ENCODE measurements around the gene ZBTB25.

Gene ZBTB25

DNA sequence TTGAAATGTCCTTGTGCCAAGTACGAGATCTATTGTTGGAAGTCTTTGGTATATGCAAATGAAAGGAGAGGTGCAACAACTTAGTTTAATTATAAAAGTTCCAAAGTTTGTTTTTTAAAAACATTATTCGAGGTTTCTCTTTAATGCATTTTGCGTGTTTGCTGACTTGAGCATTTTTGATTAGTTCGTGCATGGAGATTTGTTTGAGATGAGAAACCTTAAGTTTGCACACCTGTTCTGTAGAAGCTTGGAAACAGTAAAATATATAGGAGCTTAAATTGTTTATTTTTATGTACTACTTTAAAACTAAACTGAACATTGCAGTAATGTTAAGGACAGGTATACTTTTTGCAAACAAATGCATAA is 39.2 kb upstream of the ZBTB25 start:
- TF ChIP-seq, protein P1, sequence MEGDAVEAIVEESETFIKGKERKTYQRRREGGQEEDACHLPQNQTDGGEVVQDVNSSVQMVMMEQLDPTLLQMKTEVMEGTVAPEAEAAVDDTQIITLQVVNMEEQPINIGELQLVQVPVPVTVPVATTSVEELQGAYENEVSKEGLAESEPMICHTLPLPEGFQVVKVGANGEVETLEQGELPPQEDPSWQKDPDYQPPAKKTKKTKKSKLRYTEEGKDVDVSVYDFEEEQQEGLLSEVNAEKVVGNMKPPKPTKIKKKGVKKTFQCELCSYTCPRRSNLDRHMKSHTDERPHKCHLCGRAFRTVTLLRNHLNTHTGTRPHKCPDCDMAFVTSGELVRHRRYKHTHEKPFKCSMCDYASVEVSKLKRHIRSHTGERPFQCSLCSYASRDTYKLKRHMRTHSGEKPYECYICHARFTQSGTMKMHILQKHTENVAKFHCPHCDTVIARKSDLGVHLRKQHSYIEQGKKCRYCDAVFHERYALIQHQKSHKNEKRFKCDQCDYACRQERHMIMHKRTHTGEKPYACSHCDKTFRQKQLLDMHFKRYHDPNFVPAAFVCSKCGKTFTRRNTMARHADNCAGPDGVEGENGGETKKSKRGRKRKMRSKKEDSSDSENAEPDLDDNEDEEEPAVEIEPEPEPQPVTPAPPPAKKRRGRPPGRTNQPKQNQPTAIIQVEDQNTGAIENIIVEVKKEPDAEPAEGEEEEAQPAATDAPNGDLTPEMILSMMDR (IDR thresholded peaks at IDR 0.05; ENCODE audit: insufficient read depth, low read depth, low read length, missing control alignments) = no peak
- H3K4me3 ChIP-seq (ENCODE audit: low read length) = peak overlapping the region; percentile 48
- no peak for DNase-seq (ENCODE audit: low read depth)

- DNase-seq (ENCODE audit: low read depth) = no peak
- TF ChIP-seq, protein P1 (IDR thresholded peaks at IDR 0.05; ENCODE audit: insufficient read depth, low read depth, low read length, missing control alignments) = no peak
- peak overlapping the region; percentile 48 for H3K4me3 ChIP-seq (ENCODE audit: low read length)
These were observed 38.6 kb upstream of the ZBTB25 start for GRCh38 chr14:64541972-64542835.

GRCh38 chr14:64541261-64541971 is 37.8 kb upstream of the ZBTB25 start:
- TF ChIP-seq, protein P1 (IDR thresholded peaks at IDR 0.05; ENCODE audit: insufficient read depth, low read depth, low read length, missing control alignments) = peak; percentile 28
- H3K4me3 ChIP-seq (ENCODE audit: low read length) = peak overlapping the region; percentile 48
- no peak for DNase-seq (ENCODE audit: low read depth)

- peak; percentile 100 for DNase-seq (ENCODE audit: low read depth)
- peak within 1 kb of the TSS; percentile 55 for H3K4me3 ChIP-seq (ENCODE audit: low read length)
- TF ChIP-seq, protein P1 (IDR thresholded peaks at IDR 0.05; ENCODE audit: insufficient read depth, low read depth, low read length, missing control alignments) = peak; percentile 82
These were observed 36.9 kb upstream of the ZBTB25 start, which contains the start of gene HSPA2 for GRCh38 chr14:64540208-64541202. Gene HSPA2, plus strand, starts transcription at chr14:64540741. Its CDS starts 109 bp downstream, at chr14:64540850.

GRCh38 chr14:64536488-64537245 is 33.0 kb upstream of the ZBTB25 start:
- TF ChIP-seq, protein P1 (IDR thresholded peaks at IDR 0.05; ENCODE audit: insufficient read depth, low read depth, low read length, missing control alignments) = no peak
- no peak for DNase-seq (ENCODE audit: low read depth)
- no peak overlapping the region for H3K4me3 ChIP-seq (ENCODE audit: low read length)

GRCh38 chr14:64531567-64531966 is 27.9 kb upstream of the ZBTB25 start:
- TF ChIP-seq, protein P1 (IDR thresholded peaks at IDR 0.05; ENCODE audit: insufficient read depth, low read depth, low read length, missing control alignments) = no peak
- no peak for DNase-seq (ENCODE audit: low read depth)
- no peak overlapping the region for H3K4me3 ChIP-seq (ENCODE audit: low read length)
